Caco-2 (cell line): Measurements from ENCODE around the gene MLXIP. TPM values are rescaled to one million over a fixed set of nuclear protein-coding genes. Genes with fewer than 3 reads are reported as not detected.

Source experiments
- BruUV-seq: library from RNA; stranded (reverse); fragments of 400-500 nt; replicated peaks from 2 replicates; lab custom pipeline; 2021; lab: Mats Ljungman, UMichigan
- CTCF ChIA-PET: fragments of 300-600 bp; sonication (Branson Sonifier 250); formaldehyde crosslinking; loops from one replicate; lab custom pipeline; 2022; ENCODE audit warnings: antibody characterized with exemption; lab: Charles Lee
- POLR2A ChIA-PET: fragments of 300-600 bp; sonication (Branson Sonifier 250); formaldehyde crosslinking; loops from one replicate; lab custom pipeline; 2022; ENCODE audit warnings: antibody characterized with exemption; lab: Charles Lee
- DNase-seq, 2 experiments: peaks; one replicate each; pipeline versions ENCODE4 v3.0.0 to v3.0.0-alpha.2; 2020 to 2022
- H3K27me3 ChIP-seq: replicated peaks from 2 replicates; pipeline ENCODE4 v1.6.0; 2011; ENCODE audit warnings: low read length; ENCODE audit not compliant: control insufficient read depth, insufficient read depth
- H3K36me3 ChIP-seq: 2 replicates; pipeline ENCODE4 v1.5.1; 2011; ENCODE audit warnings: low read length; ENCODE audit not compliant: control insufficient read depth, insufficient read depth
- H3K4me1 ChIP-seq: fragments of 250-450 bp; sonication (Bioruptor Pico); 2 replicates; pipeline ENCODE4 v1.5.1; 2020; ENCODE audit warnings: mild to moderate bottlenecking
- H3K4me3 ChIP-seq: 2 replicates; pipeline ENCODE4 v1.5.1; 2011; ENCODE audit warnings: low read depth, mild to moderate bottlenecking, control low read depth, low read length
- H3K9me3 ChIP-seq: fragments of 250-450 bp; sonication (Bioruptor Pico); 2 replicates; pipeline ENCODE4 v1.5.1; 2020; ENCODE audit warnings: mild to moderate bottlenecking, moderate library complexity
- H3K27ac Mint-ChIP-seq: one replicate; pipeline ENCODE4 v1.8.0; 2022; ENCODE audit warnings: mixed read lengths; ENCODE audit not compliant: unreplicated experiment
- H3K27me3 Mint-ChIP-seq: one replicate; pipeline ENCODE4 v1.8.0; 2022; ENCODE audit warnings: mixed read lengths; ENCODE audit not compliant: insufficient read depth, unreplicated experiment
- H3K36me3 Mint-ChIP-seq: one replicate; pipeline ENCODE4 v1.8.0; 2022; ENCODE audit warnings: mild to moderate bottlenecking, mixed read lengths; ENCODE audit not compliant: insufficient read depth, unreplicated experiment
- H3K4me1 Mint-ChIP-seq: one replicate; pipeline ENCODE4 v1.8.0; 2022; ENCODE audit warnings: low read depth, mixed read lengths; ENCODE audit not compliant: unreplicated experiment
- H3K4me3 Mint-ChIP-seq: one replicate; pipeline ENCODE4 v1.8.0; 2022; ENCODE audit warnings: mild to moderate bottlenecking, moderate library complexity, mixed read lengths; ENCODE audit not compliant: unreplicated experiment
- H3K9me3 Mint-ChIP-seq: one replicate; pipeline ENCODE4 v1.8.0; 2022; ENCODE audit warnings: mixed read lengths; ENCODE audit not compliant: unreplicated experiment
- intact Hi-C: fragments of 100-400 bp; cut with micrococcal nuclease; formaldehyde crosslinking; loops from one replicate; pipeline ENCODE4 v1.10.0; 2022; ENCODE audit not compliant: unreplicated experiment
- total RNA-seq: library from RNA; stranded (reverse); gene quantifications from 2 replicates; pipeline ENCODE4 v1.2.3, GENCODE V29; 2022
- TF ChIP-seq, protein P1 (sequence below), 2 experiments: fragments of 200-600 bp in 1 of 2; IDR thresholded peaks; 1 replicate in 1 of 2; 2 replicates in 1 of 2; pipeline versions ENCODE4 v1.5.1 to v1.8.0; 2011 to 2022; ENCODE audit warnings: antibody characterized with exemption in 1 of 2, control low read depth in 1 of 2, inconsistent platforms in 1 of 2, low read depth in 1 of 2, low read length in 1 of 2, mild to moderate bottlenecking in 1 of 2, moderate library complexity in 1 of 2; ENCODE audit not compliant: insufficient read depth in 1 of 2, severe bottlenecking in 1 of 2, unreplicated experiment in 1 of 2

Gene MLXIP
- total RNA-seq, 1 experiment from 2014 or later, result 54.5 TPM

DNA sequence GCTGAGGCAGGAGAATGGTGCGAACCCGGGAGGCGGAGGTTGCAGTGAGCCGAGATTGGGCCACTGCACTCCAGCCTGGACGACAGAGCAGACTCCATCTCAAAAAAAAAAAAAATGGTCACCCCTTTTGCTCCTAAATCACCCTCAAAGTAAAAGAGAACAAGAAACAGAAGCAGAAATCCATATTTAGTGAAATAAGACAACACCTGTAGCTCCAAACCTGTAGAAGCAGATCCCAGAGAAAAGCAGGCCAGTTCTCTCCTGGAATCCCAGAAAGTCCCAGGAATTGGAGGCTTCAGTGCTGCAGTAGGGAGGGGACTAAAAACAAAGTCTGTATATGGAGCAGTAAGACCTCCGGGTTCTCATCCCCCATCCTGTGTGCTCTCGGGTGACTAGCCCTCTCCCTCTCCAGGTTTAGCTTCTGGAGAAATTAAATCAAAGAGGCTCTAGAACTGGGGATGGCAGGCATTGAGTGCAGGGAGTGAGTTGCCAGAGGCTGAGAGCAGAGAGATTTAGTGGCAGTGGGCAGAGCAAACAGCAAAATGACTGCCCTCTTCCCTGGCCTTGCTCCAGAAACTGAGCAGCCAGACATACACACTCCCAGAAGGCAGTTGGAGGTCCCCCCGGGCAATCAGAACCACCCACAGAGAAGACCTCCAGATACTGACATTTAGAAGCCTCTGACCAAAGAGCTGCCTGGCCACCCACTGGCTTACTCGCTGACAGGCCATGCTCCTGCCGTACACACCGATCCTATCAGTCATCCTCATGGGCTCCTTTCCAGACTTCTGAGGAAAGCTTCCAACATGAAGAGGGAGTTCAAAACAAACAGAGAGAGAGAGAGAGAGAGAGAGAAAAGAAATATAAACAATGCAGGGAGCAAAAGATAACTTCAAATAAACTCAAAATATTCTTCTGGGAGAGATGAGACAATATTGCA, 6.3 kb upstream of the MLXIP start:
- H3K27me3 Mint-ChIP-seq, result no peaks in the 10 kb centered on the region
- H3K4me1 Mint-ChIP-seq, result no peaks in the 10 kb centered on the region
- no peak for DNase-seq
- POLR2A ChIA-PET, result interaction anchor here (0.6 kb wide), 1 partner anchor 16 kb away, joined by 3 read pairs; no protein-coding TSS in a partner anchor
- CTCF ChIA-PET, result no interaction called here
- H3K9me3 ChIP-seq, result no peaks in the 10 kb centered on the region
- no peak overlapping the region for H3K4me3 Mint-ChIP-seq
- intact Hi-C loops, result no loop called here
- peaks cover 4% of the 10 kb centered on the region; the same call in 1 of the 2 replicates for H3K4me1 ChIP-seq
- H3K27me3 ChIP-seq, result no peaks in the 10 kb centered on the region
- peaks cover 9% of the 10 kb centered on the region for H3K36me3 Mint-ChIP-seq
- TF ChIP-seq, protein P1, sequence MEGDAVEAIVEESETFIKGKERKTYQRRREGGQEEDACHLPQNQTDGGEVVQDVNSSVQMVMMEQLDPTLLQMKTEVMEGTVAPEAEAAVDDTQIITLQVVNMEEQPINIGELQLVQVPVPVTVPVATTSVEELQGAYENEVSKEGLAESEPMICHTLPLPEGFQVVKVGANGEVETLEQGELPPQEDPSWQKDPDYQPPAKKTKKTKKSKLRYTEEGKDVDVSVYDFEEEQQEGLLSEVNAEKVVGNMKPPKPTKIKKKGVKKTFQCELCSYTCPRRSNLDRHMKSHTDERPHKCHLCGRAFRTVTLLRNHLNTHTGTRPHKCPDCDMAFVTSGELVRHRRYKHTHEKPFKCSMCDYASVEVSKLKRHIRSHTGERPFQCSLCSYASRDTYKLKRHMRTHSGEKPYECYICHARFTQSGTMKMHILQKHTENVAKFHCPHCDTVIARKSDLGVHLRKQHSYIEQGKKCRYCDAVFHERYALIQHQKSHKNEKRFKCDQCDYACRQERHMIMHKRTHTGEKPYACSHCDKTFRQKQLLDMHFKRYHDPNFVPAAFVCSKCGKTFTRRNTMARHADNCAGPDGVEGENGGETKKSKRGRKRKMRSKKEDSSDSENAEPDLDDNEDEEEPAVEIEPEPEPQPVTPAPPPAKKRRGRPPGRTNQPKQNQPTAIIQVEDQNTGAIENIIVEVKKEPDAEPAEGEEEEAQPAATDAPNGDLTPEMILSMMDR (IDR thresholded peaks at IDR 0.05; ENCODE audit: insufficient read depth in 1 of 2, low read depth in 1 of 2, low read length in 1 of 2, severe bottlenecking in 1 of 2, unreplicated experiment in 1 of 2), result no peak
- no peak overlapping the region for H3K4me3 ChIP-seq
- H3K27ac Mint-ChIP-seq, result no peak overlapping the region
- H3K9me3 Mint-ChIP-seq, result no peaks in the 10 kb centered on the region
- no peaks in the 10 kb centered on the region; the same call in 1 of the 2 replicates for H3K36me3 ChIP-seq
- BruUV-seq, result no TSS peak

DNA sequence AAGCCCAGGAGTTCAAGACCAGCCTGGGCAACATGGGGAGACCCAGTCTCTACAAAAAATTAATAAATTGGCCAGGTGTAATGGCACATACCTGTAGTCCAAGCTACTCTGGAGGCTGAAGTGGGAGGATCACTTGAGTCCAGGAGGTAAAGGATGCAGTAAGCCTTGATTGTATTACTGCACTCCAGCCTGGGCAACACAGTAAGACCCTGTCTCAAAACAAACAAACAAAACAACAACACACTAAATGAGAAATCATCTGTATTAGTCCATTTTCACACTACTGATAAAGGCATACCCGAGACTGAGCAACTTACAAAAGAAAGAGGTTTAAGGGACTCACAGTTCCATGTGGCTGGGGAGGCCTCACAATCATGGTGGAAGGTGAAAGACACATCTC, 4.7 kb upstream of the MLXIP start:
- Histone ChIP-seq H3K36me3 (no peaks in the 10 kb centered on the region; the same call in 1 of the 2 replicates), H3K9me3 (no peaks in the 10 kb centered on the region), H3K4me1 (peaks cover 11% of the 10 kb centered on the region; the same call in 1 of the 2 replicates), H3K27me3 (no peaks in the 10 kb centered on the region), H3K4me3 (no peak overlapping the region)
- Mint-ChIP-seq H3K4me1 (no peaks in the 10 kb centered on the region), H3K27me3 (no peaks in the 10 kb centered on the region), H3K36me3 (peaks cover 20% of the 10 kb centered on the region), H3K9me3 (no peaks in the 10 kb centered on the region), H3K27ac (no peak overlapping the region), H3K4me3 (no peak overlapping the region)
- TF ChIP-seq, protein P1 (IDR thresholded peaks at IDR 0.05; ENCODE audit: insufficient read depth in 1 of 2, low read depth in 1 of 2, low read length in 1 of 2, severe bottlenecking in 1 of 2, unreplicated experiment in 1 of 2), result no peak
- POLR2A ChIA-PET, result no interaction called here
- no peak for DNase-seq
- no TSS peak for BruUV-seq
- CTCF ChIA-PET, result no interaction called here
- intact Hi-C loops, result no loop called here

DNA sequence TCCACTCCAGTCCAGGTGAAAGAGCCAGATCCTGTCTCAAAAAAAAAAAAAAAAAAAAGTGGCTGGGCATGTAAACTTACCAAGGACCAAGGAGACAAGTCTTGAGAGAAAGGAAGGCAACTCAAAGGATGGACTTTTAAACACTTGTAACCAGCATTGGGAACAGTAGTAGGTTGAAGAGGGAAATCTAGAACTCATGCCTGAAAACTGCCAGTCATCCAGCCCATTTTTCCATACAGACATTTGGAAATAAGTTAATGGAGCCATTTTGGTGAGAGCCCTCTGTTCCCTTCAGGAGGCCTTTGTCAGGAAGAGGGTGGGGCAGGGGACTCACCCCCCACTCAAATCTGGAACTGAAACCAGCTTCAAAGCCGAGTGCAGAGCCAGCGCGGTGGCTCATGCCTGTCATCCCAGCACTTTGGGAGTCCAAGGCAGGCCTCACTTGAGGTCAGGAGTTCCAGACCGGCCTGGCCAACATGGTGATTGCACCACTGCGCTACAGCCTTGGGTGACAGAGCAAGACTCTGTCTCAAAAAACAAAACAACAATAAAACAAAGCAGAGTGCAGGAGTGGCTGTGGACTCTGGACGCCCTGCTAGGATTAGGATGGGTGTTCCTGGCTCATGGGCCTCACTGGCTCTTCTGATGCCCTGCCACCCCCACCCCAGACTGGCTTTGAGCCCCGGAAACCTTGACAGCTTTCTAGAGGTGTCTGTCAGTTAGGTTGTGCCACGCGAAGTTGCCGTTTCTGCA, 1.6 kb upstream of the MLXIP start:
- H3K4me1 ChIP-seq, result peaks cover 17% of the 10 kb centered on the region

More for the DNA sequence above, 1.6 kb upstream of the MLXIP start:
- no TSS peak for BruUV-seq
- H3K9me3 Mint-ChIP-seq, result no peaks in the 10 kb centered on the region
- no peak overlapping the region for H3K4me3 Mint-ChIP-seq
- intact Hi-C loops, result loop anchor here (5.0 kb wide), 1 partner anchor 35 kb away; no protein-coding TSS in a partner anchor
- H3K27ac Mint-ChIP-seq, result no peak overlapping the region
- no peak for DNase-seq
- H3K9me3 ChIP-seq, result no peaks in the 10 kb centered on the region
- TF ChIP-seq, protein P1 (IDR thresholded peaks at IDR 0.05; ENCODE audit: insufficient read depth in 1 of 2, low read depth in 1 of 2, low read length in 1 of 2, severe bottlenecking in 1 of 2, unreplicated experiment in 1 of 2), result no peak
- peaks cover 17% of the 10 kb centered on the region for H3K4me1 Mint-ChIP-seq
- no peak overlapping the region for H3K4me3 ChIP-seq
- no peaks in the 10 kb centered on the region for H3K27me3 ChIP-seq
- ChIA-PET POLR2A (interaction anchor here (0.6 to 1.2 kb wide), 2 partner anchors 14 kb away, joined by 4 read pairs; no protein-coding TSS in a partner anchor), CTCF (no interaction called here)
- H3K36me3 ChIP-seq, result no peaks in the 10 kb centered on the region
- H3K36me3 Mint-ChIP-seq, result peaks cover 18% of the 10 kb centered on the region
- H3K27me3 Mint-ChIP-seq, result no peaks in the 10 kb centered on the region
